Measurements from ENCODE around the gene LEMD2.

The LEMD2 gene

DNA sequence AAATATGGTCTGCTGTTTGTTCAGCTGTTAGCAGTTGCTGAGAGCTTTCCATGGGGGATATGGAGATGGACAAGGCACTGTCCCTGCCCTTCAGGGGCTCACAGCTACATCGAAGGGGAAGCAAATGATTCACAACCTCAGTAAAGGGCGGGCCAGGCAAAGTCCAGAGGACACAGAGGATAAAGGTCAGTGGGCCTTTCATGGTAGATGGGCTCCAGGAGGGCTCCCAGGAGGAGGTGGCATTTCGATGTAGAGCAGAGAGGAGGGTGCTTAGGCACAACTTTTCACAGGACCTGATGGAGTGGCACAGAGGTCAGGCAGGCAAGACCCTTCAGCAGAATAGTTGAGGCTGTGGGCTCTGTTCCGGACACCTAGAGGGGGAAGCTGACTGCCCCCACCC is 30.1 kb upstream of the LEMD2 start:
- no peak for DNase-seq

- DNase-seq: no peak
Measured at GRCh38 chr6:33818293-33818692, 29.4 kb upstream of the LEMD2 start.

- no peak for DNase-seq
Measured at GRCh38 chr6:33817489-33817888, 28.6 kb upstream of the LEMD2 start.

GRCh38 chr6:33816911-33817310 is 28.0 kb upstream of the LEMD2 start:
- no peak for DNase-seq

DNA sequence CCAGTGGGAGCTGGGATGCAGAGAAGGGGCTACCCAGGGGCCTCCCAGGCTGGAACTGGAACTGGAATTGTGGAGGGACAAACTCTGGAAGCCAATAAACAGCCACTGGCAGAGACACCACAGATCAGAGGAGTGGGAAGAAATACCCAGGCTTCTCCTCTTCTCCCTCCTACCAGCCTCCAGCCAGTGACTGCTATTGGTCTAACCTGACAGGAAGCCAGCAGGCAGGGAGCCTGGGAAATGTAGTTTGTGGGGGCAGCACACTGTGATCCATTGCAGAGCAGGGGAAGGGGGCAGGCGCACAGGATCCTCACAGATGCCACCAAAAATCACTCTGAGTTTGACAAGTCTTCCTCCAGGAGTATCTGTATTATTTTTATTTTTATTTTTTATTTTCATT is 26.9 kb upstream of the LEMD2 start:
- peak; percentile 38 for DNase-seq

DNA sequence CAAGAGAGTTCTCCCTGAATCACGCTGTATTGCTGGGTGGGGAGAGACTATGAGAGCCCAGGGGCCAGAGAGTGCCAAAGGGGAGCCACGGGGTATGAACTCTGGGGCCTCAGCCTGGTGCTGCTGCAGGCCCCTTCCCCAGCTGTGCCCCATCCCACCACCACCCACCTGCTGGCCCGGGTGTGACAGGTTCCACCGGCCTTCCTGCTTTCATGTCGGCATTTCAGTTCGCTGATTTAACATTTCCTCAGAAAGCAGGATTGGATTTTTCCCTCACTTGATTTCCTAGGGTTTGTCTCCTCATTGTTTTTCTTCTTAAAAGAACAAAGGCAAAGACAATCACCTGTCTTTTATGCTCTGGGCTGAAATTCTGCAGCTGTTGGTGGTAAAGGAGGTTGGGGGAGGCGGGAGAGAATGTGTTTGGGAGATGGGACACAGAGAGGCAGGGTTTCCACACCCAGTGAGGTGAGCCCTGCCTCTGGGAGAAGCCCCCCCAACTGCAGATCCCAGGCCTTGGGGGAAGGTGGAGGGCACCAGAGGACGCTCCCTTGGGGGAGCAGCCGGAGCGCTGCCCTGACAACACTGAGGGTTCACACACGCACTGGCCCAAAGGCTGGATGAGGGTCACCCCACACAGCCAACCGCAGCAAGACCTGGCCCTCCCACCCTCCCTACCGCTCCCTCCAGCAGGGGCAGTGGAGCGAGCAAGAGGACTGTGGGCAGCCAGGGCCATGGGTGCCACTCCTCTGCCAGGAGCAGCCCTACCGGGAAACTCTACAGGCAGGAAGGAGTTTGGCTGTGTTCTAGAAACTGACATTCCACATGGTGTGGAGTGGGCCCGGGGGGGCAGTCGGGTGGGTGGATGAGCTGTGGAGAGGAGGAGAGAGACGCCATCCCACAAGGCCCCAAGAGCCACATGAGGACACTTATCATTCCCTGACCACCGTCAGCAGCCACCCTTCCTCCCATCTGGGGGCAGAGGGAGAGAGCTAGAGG is 25.4 kb upstream of the LEMD2 start:
- no peak for DNase-seq

DNA sequence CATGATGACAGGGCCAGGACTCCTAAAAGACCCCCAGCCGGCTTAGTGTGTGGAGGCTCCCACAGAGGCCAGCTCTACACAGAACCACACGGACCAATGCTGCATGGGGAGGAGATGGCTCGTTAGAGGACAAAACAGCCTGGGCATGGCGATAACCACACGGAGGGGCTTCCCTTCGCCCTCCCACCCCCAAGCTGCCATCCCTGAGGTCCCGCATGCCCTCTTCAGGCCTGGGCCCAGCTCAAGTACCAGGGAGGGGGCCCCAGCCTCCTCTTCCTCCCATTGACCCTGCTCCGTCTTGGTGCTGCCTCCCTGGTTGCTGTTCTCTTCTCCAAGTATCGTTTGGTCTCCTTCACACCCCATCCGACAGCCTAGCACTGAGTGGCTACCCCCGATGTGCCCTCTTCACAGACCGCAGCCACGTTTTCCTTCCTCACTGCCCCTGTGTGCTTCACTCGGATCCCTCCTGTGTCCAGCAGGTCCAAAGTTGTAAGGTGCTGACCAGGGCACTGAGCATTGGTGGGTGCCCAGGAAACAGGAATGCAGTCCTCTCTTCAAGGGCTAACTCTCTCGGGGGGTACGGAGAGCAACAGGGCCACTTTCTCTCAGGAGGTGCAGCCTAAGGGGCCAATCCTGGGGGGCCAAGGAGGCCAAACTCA is 24.4 kb upstream of the LEMD2 start:
- DNase-seq: no peak

DNA sequence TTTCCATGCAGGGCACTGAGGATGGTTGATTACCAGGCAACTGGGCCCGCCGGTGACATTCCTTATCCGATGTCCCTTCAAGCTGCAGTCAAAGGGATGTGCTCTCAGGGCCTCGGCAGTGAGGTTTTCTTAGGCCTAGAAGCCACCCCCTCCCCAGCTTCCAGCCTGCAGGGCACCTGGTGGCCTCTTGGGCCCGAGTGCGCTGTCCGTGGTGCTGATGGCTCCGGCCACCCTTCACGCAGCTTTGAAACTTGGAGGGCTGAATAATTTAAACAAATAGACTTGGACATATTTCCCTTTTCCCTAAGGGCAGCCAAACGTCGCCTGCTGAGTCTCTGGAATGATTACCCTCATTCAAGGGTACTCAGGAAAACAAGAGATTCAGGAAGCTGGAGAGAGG is 23.7 kb upstream of the LEMD2 start:
- DNase-seq: peak; percentile 23

- no peak for DNase-seq
Measured at GRCh38 chr6:33809594-33809993, 20.7 kb upstream of the LEMD2 start.

GRCh38 chr6:33808641-33809180 is 19.8 kb upstream of the LEMD2 start:
- no peak for DNase-seq

DNA sequence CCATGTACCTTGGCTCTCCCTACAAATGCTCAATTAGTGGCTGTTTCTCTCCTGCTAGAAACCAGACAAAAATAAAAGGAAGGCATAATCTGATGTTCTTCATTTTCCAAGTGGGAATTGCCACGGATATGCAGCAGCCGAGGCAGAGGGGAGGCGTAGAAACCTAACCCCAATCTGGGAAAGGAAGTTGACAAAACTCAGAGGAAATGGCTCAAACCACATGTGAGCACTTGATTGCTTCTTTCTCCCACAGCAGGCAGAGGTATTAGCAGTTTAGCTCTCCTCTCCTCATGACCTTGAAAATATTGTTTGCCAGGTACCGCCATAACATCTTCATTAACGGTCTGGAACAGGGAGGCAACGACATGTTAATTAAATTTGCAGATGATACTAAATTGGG is 18.7 kb upstream of the LEMD2 start:
- no peak for DNase-seq

DNA sequence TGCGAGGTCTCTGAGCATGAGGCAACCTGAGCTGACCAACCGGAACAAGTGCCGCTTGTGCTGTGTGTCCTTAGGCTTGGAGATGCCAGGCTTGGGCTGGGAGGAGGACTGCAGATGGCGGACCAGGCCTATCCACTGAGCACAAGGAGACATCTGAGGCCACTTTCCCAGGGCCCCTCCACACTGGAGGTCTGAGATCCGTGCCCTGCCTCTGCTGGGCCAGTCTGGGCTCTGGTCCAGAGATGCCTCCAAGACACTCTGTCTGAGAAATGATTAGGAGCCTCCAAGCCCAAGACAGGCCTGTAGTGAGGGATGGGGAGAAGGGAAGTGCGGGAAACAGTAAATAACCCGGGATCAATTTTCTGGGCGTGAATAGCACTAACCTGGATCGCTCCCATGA is 17.9 kb upstream of the LEMD2 start:
- DNase-seq: no peak

GRCh38 chr6:33803571-33804053 is 14.7 kb upstream of the LEMD2 start, which contains the start of gene MLN:
MLN (minus strand) TSS chr6:33804003; CDS start chr6:33801163, 2,840 bp downstream.
- no peak for DNase-seq

DNA sequence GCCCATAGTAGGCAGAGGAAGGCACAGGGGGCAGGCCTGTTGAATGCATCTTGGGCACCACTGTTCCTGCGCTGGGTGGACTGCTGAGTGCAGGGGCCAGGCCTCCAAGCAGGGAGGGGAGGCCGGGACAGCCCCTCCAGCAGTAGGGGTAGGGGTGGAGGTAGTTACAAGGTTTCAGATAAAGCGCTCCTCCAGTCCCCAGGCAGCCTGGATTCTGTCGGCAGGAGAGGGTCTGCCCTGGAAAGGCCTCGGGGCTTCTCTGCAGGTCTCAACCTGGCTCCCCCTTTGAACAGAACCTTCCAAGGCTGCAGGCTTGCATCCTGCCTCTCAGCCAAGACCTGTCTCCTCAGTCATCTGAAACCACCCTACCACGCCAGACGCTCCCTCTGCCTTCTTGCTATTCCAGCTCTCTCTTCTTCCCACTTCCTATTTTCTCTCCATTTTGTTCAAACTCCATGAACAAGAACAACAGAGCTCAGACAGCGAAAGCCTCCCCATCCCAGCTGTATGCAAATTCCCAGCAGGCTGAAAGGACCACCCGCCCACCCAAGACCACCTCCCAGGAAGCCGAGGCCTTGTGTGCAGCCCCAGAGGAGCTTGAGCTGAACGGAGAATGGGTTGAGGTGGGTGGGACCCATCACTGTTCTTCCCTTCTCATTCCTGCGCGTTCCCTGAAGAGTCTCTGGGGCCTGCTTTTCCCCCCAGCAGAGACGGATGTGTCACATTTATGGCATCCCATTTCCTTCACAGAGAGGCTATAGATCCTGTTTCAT is 13.4 kb upstream of the LEMD2 start:
- DNase-seq: no peak

- no peak for DNase-seq
Measured at GRCh38 chr6:33801611-33802010, 12.7 kb upstream of the LEMD2 start.

- no peak for DNase-seq
Measured at GRCh38 chr6:33800248-33800969, 11.5 kb upstream of the LEMD2 start.

DNA sequence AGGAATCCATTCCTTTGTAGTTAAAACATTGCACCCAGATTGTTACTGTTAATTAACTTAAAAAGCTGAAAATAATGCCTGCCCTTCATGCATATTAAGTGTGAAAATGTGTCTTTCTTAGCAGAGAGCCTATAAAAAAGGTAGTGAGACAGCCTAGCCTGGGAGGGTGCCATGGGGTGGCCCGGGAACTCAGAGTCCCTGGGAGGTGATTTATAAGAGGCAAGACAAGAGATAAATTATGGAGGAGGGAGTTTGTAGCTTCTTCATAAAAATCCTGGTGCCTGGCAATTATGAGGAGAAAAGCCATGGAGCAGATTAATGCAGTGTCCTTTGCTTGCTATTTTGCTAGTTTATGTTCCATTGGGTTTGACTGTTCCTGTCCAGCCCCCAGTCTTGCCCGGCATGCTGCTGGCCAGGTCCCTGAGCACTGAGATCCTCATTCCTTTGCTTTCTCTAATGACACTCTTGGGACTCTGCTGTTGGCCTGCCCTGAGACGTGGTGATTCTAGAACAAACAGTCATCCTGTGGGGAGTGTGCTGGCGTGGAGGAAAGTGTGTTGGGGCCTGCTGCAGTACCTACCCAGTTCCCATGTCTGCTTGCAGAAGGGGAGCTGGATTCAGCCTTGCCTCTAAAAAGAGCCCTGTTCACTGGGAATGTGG is 10.7 kb upstream of the LEMD2 start:
- no peak for DNase-seq

DNA sequence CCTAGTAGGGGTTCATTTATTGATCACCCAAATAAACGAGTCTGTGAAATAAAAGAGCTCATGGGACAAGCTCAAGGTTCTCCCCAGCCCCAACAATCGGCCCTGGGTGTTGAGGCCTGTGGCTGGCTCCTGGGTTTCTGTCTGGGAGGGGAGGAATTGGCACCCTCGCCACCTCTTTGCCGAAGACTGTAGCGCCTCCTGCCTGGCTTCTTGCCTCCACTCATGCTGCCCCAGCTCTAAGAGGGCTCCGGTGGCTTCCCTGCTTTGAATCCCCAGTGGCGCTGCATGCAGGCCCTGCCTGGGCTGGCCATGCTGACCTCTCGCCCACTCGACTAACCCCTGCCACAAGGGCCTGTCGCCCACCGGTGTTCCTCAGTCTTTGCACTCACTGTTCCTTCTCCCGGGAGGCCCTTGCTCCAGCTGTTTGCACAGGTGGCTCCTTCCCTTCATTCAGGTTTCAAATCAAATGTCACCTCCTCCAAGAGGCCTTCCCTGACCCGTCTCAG is 9.5 kb upstream of the LEMD2 start:
- DNase-seq: no peak

GRCh38 chr6:33797626-33798342 is 8.9 kb upstream of the LEMD2 start:
- no peak for DNase-seq

DNA sequence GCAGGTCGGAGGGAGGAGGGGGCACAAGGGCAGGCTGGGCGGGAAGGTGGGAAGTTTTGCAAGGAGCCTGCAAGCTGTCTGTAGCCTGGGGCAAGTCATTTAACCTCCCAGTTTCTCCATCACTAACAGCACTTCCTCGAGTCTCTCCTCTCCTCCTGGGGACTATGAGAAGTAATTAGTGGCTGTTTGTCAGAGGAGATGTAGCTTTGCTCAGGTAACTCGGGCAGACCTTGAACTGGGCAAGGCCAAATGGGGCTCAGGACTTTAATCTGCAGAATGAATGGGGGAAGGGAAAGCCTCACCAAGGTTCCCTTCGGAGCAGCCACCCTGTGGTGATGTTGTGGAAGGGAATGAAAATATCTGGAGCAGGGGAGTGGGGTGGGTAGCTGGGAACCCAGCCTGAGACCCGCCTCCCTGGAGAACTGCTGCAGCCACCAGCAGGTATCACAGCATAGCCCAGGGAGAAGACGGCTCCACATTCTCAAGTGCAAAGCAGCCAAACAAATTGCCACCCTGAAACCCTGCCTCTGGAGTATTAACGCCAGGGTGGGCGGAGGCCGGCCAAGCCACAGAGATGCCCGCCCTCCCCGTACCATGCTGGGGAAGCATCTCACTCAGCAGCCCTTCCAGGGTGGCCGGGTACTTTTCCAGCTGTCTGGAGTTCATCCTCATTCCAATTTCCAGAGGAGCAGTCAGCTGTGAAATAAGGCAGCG is 6.1 kb upstream of the LEMD2 start:
- no peak for DNase-seq
